Raji (cell line): ENCODE data around the gene ACTN2.

Source experiments
- POLR2A ChIP-seq: IDR thresholded peaks from 2 replicates; pipeline ENCODE4 v1.6.1; 2011; ENCODE audit warnings: low read depth, low read length, control low read depth; ENCODE audit not compliant: insufficient read depth

ACTN2 gene

DNA sequence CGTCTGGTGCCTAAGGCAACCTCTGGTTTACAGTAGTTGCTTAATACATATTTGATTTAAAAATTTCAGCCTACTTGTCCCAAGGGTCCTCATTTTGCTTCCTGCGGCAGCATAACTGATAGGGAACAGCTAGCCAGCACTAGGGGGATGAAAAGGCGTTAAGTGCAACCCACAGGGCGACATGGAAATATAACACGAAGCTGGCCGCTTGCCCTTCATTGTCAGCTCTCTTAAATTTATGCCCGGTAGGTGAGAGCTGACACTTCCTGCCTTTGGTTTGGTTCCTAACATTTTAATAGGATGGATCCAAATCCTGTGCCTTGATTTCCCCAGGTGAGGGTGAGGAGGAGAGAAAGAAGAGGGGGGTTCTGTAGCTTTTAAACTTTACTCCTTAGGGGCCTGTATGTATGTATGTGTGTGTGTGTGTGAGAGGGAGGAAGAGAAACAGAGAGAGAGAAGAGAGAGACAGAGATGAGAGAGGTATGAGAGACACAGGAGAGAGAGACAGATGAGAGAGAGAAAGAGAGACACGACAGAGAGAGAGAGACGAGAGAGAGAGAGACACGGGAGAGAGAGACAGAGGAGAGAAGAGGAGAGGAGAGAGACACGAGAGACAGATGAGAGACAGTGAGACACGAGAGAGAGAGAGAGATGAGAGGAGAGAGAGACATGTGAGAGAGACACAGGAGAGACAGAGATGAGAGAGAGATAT lies 938 bp upstream of the ACTN2 start:
- no peak for TF ChIP-seq POLR2A

DNA sequence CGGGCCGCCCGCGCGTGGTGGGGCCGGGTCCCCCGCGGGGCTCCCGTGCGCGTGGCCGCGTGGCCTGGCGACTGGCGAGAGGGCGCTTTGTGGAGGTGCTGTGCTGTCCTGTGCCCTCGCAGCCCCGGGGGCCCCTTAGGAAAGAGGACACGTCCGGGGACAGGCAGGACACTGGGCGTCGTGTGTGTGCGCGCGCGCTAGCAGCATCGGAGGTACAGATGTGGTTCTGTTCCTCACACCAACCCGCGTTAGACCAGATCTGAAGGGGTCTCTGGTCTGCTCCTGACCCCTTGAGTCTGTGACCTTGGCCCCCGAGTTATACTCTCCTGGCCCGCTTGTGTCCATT lies 489 bp downstream of the ACTN2 start:
- no peak for TF ChIP-seq POLR2A

DNA sequence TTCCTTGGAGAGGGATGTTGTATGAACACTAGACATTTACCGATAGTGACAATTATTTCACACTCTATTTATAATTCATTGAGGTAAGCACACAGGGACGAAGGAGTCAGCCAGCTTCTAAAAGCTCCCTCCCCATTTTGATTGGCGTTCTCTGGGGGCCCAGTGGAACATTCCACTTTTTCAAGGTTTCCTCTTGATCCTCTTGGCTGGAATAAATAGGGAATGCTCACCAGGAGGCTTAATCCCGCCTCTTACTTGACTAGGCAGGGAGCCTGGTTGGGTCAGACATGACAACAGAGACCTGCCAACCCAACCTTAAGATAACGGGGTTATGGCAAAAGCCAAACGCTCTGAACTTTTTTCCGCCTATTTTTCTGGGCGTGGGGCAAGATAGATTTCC lies 974 bp downstream of the ACTN2 start:
- TF ChIP-seq POLR2A, result no peak

DNA sequence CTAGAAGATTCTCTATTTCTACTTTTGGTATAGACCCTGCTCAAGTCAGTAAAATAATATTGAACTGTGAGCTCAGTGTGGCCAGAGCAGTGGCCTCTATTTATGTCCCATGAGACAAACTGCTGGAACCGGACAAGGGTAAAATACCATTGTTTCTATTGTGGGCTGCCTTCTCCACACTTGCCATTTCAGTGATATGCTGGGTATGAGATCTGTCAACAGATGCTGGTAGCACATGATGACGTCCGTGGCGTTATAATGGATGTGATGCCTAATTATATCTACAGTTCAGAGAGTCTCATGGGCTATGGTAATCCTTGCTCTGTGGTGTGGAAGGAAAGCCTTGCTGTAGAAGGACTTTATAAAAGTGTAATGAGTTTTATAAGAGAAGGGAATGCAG lies 2.4 kb downstream of the ACTN2 start:
- no peak for TF ChIP-seq POLR2A

DNA sequence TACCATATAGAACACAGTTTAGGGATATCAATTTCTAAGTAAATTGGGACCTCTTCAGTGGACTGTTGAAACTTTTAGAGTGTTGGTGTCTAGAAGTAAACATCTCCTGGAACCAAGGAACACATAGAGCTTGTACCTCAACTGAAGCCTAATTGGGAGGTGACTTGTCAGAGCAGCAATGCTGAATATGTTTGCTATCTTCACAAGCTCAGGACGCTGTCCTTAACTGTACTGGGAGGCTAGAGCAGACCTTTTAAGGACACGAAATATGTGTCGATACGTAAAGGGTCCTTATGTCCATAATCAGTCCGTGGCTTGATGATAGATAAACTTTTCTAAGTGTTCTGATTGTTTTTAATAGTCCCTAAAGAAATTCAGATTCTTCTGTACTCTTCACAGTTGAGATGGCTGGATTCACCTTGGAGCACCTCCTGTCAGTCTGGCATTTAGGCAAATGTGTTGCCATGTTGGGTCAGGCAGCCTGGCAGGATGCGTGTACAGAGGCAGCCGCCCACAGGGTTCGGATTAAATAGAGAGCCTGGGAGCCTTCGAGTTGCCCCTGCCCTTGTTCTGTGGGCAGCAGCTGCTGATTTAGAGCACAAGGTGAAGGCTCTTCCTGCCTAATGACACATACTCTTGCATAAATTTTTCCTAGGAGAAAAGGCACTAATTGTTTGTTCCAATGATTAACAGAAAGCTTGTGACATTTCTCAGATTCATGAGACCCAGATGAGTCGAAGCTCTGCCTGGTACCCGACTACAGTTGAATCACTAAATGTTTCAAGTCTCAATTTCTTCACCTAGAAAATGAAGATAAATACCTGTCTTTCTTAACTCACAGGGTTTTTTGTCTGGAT lies 3.6 kb downstream of the ACTN2 start:
- TF ChIP-seq POLR2A, result no peak

DNA sequence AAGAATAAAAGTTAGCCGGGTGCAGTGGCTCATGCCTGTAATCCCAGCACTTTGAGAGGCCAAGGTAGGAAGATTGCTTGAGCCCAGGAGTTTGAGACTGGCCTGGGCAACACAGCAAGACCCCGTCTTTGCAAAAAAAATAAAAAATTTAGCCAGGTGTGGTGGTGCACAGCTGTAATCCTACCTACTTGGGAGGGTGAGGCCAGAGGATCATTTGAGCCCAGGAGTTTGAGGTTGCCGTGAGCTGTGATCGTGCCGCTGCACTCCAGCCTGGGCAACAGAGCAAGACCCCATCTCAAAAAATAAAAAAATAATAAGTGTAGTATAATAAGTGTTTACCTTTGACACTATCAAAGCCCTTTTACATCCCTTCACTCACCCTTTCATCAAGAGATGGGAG lies 5.0 kb downstream of the ACTN2 start:
- TF ChIP-seq POLR2A, result no peak

DNA sequence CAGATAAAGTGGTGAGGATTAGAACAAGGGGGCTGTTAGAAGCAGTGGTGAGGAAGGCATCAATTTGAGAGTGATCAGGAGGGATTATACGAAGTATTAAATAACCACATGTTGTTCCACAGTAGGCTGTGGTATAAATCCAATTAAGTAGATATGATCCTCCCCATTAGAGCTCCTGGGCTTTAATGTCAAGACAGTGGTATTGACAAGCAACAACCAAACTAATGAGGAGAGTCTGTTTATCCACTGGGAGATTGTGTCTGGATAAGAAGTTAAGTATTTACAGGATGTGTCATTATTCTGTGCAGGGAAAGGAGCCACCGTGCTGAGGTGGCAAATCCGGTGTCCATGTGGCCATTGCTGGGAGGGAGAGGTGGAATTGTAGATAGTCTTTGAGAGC lies 5.8 kb downstream of the ACTN2 start:
- TF ChIP-seq POLR2A, result no peak

DNA sequence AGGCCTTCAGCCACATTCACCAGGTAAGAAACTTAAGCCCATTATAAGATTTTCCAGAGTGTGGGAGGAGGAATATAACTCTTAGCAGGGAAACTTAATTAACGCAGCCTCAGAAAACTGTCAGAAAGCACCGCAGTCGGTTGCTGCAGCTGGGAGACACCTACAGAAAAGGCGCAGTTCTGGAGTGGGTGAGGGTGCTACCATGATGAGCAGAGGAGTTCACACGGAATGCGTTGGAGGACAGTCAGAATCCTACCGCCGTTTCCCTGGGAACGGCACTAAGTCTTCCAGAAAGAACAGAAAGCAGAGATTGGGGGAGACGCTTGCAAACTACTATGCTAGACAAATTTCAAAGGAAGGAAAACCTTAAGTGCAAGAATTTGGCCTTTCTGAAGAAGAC lies 6.4 kb downstream of the ACTN2 start:
- TF ChIP-seq POLR2A, result no peak

DNA sequence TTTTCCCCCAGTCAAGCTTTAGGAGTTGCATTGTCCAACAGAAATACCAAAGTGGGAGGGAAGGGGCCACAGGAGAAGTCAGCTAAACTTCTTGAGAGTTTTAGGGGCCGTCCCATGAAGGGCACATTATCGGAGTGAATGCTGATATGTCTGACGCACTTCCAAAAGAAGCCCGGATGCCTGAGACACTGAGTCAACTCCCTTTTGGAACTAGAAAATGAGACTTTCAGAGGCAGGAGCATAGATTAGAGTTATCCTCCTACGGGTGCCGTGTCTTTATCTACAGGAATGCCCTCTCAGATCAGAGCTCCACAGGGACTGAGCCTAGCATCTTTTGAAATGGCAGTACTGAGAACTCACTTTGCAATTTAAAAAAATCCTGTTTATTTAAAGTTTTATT lies 13.1 kb downstream of the ACTN2 start:
- TF ChIP-seq POLR2A, result no peak

DNA sequence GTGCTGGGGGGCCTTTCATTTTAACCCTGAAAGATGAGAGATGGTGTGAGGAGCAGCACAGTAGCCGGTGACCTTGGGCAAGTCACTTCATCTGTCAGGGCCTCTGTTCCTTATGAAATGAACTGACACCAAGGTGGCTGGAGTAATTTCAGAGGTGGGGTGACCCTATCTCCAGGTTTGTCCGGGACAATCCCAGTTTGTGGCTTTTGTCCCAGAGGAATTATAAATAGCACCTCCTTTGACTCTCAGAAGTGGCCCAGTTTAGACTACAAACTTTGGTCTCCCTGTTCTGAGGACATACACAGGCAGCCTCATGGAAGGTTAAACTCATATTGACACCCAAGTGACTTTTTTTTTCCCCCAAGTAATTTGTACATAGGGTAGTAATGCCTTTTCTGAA lies 14.6 kb downstream of the ACTN2 start:
- no peak for TF ChIP-seq POLR2A

DNA sequence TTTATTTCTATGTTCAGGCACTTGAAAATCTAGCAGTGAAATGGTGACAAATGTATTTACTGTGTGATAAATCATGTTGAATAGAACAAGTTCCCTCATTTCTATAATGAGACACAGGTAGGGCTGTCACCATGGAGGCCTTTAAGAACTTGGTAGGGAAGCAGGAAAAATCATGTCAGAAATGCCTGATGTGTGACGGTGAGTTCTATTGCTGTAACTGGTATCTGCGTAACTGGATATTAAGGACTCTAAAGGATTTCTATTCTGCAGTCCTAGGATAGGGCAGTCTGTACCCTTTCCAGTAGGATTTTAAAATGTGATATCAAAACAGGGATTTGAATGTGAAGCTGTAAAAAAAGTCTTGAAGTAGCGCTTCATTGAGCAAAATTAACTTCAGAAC lies 15.5 kb downstream of the ACTN2 start:
- TF ChIP-seq POLR2A, result no peak

DNA sequence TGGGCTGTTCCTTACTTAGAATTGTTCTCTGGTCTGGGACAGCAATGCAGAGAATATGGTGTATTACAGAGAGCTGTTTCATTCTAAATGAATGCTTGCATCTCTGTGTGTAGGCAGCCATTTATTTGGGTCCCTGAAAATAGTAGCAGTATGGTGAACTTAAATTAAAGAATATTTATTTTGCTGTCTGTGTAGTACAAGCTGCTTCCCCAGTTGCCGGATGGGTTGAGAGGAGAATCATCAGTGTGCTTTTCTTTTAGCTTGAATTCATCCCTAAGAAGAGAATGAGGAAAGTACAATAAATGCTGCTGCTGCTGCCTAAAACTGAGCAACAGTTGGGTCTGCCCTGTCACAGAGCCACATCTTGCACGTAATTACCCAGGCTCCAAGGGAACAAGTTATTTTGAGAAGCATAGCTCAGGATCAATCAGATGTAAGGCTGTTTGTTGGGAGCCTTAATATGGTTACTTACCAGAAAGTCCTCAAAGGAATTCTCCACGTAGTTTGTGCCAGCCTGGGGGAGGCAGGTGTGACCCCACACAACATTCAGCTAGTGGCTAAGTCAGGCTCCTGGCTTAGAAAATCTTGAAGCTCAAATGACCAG lies 16.6 kb downstream of the ACTN2 start:
- no peak for TF ChIP-seq POLR2A

DNA sequence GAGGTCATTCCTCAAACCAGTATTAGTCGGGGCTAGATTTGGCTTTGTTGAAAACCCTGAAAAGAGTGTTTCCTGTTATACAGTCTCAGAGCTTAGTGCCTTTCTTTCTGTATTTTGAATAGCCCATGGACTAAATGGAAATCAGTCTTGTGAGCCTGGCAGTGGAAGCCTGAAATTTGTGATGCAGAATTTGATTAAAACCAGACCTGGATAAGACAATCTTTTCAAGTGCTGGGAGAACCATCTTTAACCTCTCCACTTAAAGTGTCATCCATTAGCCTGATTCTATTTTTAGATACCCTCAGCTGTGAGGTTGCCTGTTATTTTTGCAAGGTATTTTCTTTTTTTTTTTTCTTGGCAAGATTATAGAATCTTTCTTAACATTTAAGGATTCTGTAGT lies 19.5 kb downstream of the ACTN2 start:
- TF ChIP-seq POLR2A, result no peak

DNA sequence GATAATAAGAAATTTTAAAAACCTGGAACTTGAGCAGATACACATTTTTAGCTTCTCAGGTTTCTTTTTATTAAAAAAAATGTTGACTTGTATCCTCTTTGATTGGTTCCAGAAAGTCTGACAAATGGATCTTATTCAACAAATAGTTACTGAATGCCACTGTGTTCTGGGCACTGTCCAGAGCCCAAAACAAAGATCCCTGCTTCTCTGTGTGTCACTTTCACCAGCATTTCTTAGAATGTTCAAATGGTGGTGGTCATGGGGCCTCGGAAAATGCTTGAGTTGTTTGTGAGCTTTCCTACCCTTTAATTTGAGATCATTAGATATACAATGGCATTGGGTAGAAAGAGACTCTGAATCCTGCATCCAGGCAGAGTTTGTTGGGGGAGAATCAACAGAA lies 19.9 kb downstream of the ACTN2 start:
- no peak for TF ChIP-seq POLR2A

DNA sequence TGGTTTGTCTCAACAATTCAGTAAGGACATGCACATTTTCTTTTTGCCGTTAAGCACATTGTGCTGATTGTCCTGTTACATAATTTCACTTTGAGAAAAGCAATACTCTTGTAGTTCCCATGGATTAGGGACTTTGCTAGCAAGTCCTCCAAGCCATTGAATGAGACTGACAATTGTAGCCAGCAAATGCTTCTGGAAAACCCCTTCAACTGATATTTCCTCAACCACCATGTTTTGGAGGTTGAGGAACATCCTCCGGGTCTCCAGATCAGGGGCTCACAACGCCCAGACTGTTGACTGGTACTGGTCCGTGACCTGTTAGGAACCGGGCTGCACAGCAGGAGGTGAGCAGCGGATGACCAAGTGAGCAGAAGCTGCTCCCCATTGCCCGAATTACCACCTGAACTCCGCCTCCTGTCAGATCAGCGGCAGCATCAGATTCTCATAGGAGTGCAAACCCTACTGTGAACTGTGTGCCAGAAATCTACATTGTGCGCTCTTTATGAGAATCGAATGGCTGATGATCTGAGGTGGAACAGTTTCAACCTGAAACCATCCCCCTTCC lies 24.1 kb downstream of the ACTN2 start:
- no peak for TF ChIP-seq POLR2A

DNA sequence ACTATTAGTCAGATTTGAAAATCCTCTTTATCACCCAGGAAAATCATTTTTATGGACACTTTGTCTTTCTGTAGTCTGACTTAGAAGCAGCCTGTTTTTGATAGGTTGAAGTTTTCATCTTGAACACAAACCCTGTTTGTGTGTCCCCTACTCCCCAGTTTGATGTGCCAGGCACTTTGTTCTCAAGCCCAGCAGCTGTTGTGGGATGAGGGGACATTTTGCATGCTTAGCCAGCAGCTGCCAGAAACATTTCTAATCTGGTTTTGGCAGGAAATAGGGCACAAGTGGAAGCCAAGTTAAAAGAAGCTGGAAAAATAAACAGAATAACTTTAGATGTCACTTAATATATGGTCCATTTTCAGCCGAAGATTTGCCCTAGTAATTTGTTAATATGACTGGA lies 29.9 kb downstream of the ACTN2 start:
- TF ChIP-seq POLR2A, result no peak
